Neural progenitor cell (in vitro differentiated cells): ENCODE data around the gene PBX3. TPM values are rescaled to one million over a fixed set of nuclear protein-coding genes. Genes with fewer than 3 reads are reported as not detected.

ENCODE experiments used
- DNase-seq: peaks from one replicate; pipeline ENCODE4 v3.0.0-alpha.2; 2016; ENCODE audit warnings: low spot score
- H2AFZ ChIP-seq: fragments of 200-600 bp; sonication (generic); replicated peaks from 2 replicates; pipeline ENCODE4 v1.6.1; 2016; ENCODE audit warnings: antibody characterized with exemption
- H3F3A ChIP-seq: fragments of 200-600 bp; sonication (generic); 2 replicates; pipeline ENCODE4 v1.6.1; 2016; ENCODE audit warnings: antibody characterized with exemption, low read depth
- H3K27ac ChIP-seq: fragments of 200-600 bp; sonication (generic); 2 replicates; pipeline ENCODE4 v1.5.1; 2016; ENCODE audit warnings: mild to moderate bottlenecking
- H3K27me3 ChIP-seq: fragments of 200-600 bp; sonication (generic); 2 replicates; pipeline ENCODE4 v1.6.1; 2016; ENCODE audit warnings: mild to moderate bottlenecking, moderate library complexity
- H3K36me3 ChIP-seq: fragments of 200-600 bp; sonication (generic); 2 replicates; pipeline ENCODE4 v1.5.1; 2016
- H3K4me1 ChIP-seq: fragments of 200-600 bp; sonication (generic); 2 replicates; pipeline ENCODE4 v1.6.1; 2016; ENCODE audit warnings: mixed run types
- H3K4me2 ChIP-seq: fragments of 200-600 bp; sonication (generic); 2 replicates; pipeline ENCODE4 v1.6.1; 2016
- H3K4me3 ChIP-seq: fragments of 200-600 bp; sonication (generic); 2 replicates; pipeline ENCODE4 v1.5.1; 2016
- H3K79me2 ChIP-seq: fragments of 200-600 bp; sonication (generic); 2 replicates; pipeline ENCODE4 v1.6.1; 2016; ENCODE audit warnings: low read depth
- H3K9ac ChIP-seq: fragments of 200-600 bp; sonication (generic); 2 replicates; pipeline ENCODE4 v1.6.1; 2016
- H3K9me3 ChIP-seq: fragments of 200-600 bp; sonication (generic); 2 replicates; pipeline ENCODE4 v1.5.1; 2016; ENCODE audit warnings: low read depth
- H4K20me1 ChIP-seq: fragments of 200-600 bp; sonication (generic); 2 replicates; pipeline ENCODE4 v1.6.1; 2016; ENCODE audit warnings: low read depth
- H3K27ac Mint-ChIP-seq: 3 replicates; pipeline ENCODE4 v1.8.0; 2021; ENCODE audit warnings: mixed read lengths
- H3K27me3 Mint-ChIP-seq: 2 replicates; pipeline ENCODE4 v1.8.0; 2022; ENCODE audit warnings: low read depth, mild to moderate bottlenecking, inconsistent platforms, moderate library complexity, mixed read lengths; ENCODE audit not compliant: insufficient read depth
- H3K36me3 Mint-ChIP-seq: 3 replicates; pipeline ENCODE4 v1.8.0; 2021; ENCODE audit warnings: mixed read lengths
- H3K4me1 Mint-ChIP-seq: 3 replicates; pipeline ENCODE4 v1.8.0; 2021; ENCODE audit warnings: mixed read lengths
- H3K4me3 Mint-ChIP-seq: 3 replicates; pipeline ENCODE4 v1.8.0; 2021; ENCODE audit warnings: mild to moderate bottlenecking, moderate library complexity, mixed read lengths
- H3K9me3 Mint-ChIP-seq: 3 replicates; pipeline ENCODE4 v1.8.0; 2020; ENCODE audit warnings: mixed read lengths
- EZH2 ChIP-seq: fragments of 200-600 bp; sonication (generic); IDR thresholded peaks from 2 replicates; pipeline ENCODE4 v1.6.1; 2017; ENCODE audit warnings: antibody characterized with exemption, mild to moderate bottlenecking, moderate library complexity
- EZH2phosphoT487 ChIP-seq: fragments of 200-600 bp; sonication (generic); IDR thresholded peaks from 2 replicates; pipeline ENCODE4 v1.6.1; 2017; ENCODE audit warnings: antibody characterized with exemption
- total RNA-seq: library from RNA; depleted of rRNA; stranded (reverse); fragments of >200 nt; gene quantifications from 2 replicates; pipeline ENCODE4 v1.2.3, GENCODE V29; 2015; ENCODE audit warnings: low replicate concordance
- TF ChIP-seq, protein P1 (sequence below): fragments of 200-600 bp; sonication (generic); IDR thresholded peaks from 2 replicates; pipeline ENCODE4 v1.5.1; 2017; ENCODE audit warnings: antibody characterized with exemption, mild to moderate bottlenecking

The PBX3 gene
- total RNA-seq, 1 donor from 2014 or later, result 99.5 TPM

DNA sequence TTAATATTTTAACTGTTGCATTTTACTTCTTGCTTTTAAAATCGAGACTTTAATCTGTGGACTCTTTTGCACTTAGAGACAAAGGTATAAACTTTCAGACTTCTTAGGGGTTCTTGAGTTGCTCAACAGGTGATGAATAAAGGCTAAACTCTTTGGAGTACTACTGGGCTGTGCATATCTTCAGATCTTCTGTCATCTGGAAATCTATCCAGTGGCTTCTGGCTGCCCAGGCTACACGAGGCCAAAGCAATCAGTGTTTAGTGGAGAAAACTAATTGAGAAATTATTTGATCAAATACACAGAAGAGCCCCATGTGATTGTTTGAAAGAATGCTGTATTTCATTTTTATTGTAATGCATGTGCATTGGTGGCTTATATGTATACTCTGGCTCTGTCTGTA, 146.1 kb downstream of the PBX3 start:
- Histone ChIP-seq H3K27me3 (no peaks in the 10 kb centered on the region), H3K79me2 (peaks cover 87% of the 10 kb centered on the region), H3K9ac (no peak overlapping the region), H3K9me3 (no peaks in the 10 kb centered on the region), H4K20me1 (peaks cover 60% of the 10 kb centered on the region), H3K36me3 (no peaks in the 10 kb centered on the region), H3K4me2 (no peak overlapping the region), H3K27ac (no peak overlapping the region), H3F3A (peaks cover 28% of the 10 kb centered on the region), H3K4me3 (no peak overlapping the region), H2AFZ (no peak overlapping the region), H3K4me1 (peaks cover 48% of the 10 kb centered on the region)
- Mint-ChIP-seq H3K36me3 (no peaks in the 10 kb centered on the region), H3K9me3 (no peaks in the 10 kb centered on the region), H3K4me1 (peaks cover 44% of the 10 kb centered on the region), H3K27ac (no peak overlapping the region), H3K27me3 (peaks cover 2% of the 10 kb centered on the region), H3K4me3 (no peak overlapping the region)
- TF ChIP-seq EZH2 (no peak), EZH2phosphoT487 (no peak)
- TF ChIP-seq, protein P1, sequence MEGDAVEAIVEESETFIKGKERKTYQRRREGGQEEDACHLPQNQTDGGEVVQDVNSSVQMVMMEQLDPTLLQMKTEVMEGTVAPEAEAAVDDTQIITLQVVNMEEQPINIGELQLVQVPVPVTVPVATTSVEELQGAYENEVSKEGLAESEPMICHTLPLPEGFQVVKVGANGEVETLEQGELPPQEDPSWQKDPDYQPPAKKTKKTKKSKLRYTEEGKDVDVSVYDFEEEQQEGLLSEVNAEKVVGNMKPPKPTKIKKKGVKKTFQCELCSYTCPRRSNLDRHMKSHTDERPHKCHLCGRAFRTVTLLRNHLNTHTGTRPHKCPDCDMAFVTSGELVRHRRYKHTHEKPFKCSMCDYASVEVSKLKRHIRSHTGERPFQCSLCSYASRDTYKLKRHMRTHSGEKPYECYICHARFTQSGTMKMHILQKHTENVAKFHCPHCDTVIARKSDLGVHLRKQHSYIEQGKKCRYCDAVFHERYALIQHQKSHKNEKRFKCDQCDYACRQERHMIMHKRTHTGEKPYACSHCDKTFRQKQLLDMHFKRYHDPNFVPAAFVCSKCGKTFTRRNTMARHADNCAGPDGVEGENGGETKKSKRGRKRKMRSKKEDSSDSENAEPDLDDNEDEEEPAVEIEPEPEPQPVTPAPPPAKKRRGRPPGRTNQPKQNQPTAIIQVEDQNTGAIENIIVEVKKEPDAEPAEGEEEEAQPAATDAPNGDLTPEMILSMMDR, result no peak
- no peak for DNase-seq

DNA sequence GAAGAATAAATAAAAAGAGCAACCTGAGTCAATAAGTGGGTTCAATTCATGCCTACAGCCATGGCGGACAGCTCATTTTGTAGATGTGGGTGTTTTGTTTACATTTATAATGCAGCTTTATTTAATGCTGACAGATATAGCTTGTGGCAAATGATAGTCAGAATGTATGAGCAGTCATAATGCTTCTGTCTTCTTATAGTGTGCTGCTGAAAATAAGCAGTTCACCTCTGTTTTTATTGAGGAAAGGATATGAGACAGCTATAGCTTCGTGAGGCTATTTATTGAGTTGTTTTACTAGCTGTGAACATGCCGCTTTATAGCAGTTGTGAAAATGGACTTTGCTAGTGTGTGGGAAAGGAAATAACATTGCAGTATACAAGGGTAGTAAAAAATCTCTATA, 147.4 kb downstream of the PBX3 start:
- Mint-ChIP-seq H3K4me3 (no peak overlapping the region), H3K27ac (no peak overlapping the region), H3K27me3 (peaks cover 2% of the 10 kb centered on the region), H3K9me3 (no peaks in the 10 kb centered on the region), H3K4me1 (peaks cover 35% of the 10 kb centered on the region), H3K36me3 (no peaks in the 10 kb centered on the region)
- Histone ChIP-seq H3K79me2 (peaks cover 84% of the 10 kb centered on the region), H3F3A (peaks cover 18% of the 10 kb centered on the region), H3K4me3 (no peak overlapping the region), H3K9ac (no peak overlapping the region), H3K27me3 (no peaks in the 10 kb centered on the region), H3K4me1 (peaks cover 36% of the 10 kb centered on the region), H3K27ac (no peak overlapping the region), H3K4me2 (no peak overlapping the region), H3K9me3 (no peaks in the 10 kb centered on the region), H2AFZ (no peak overlapping the region), H4K20me1 (peaks cover 56% of the 10 kb centered on the region), H3K36me3 (no peaks in the 10 kb centered on the region)
- TF ChIP-seq EZH2 (no peak), EZH2phosphoT487 (no peak)
- TF ChIP-seq, protein P1, result no peak
- no peak for DNase-seq

DNA sequence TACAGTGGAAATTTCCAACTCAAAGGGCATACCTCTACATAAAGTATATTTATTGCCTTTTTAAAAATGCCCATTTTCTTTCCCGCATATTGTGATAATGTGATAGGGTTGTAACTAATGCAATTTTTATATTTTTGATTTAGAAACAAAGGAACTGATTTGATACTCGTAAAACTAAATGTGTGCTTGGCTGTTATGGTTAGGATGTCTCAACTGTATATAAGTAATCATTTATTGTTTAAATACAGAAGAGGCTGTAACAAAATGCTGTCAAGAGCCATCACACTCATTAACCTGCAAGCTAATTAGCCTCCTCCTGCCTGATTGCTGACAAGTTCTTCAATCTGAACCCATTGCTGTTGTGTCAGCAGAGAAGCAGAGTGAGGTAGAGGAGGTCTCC, 149.2 kb downstream of the PBX3 start:
- DNase-seq, result no peak
- Histone ChIP-seq H3K4me3 (no peak overlapping the region), H3K79me2 (peaks cover 79% of the 10 kb centered on the region), H3K4me2 (no peak overlapping the region), H3K9me3 (no peaks in the 10 kb centered on the region), H2AFZ (no peak overlapping the region), H4K20me1 (peaks cover 56% of the 10 kb centered on the region), H3F3A (peaks cover 8% of the 10 kb centered on the region), H3K27ac (no peak overlapping the region), H3K4me1 (peaks cover 25% of the 10 kb centered on the region), H3K9ac (no peak overlapping the region), H3K36me3 (no peaks in the 10 kb centered on the region), H3K27me3 (no peaks in the 10 kb centered on the region)
- H3K4me3 Mint-ChIP-seq, result no peak overlapping the region
- H3K36me3 Mint-ChIP-seq, result no peaks in the 10 kb centered on the region
- no peak for TF ChIP-seq EZH2
- TF ChIP-seq, protein P1, result no peak
- TF ChIP-seq EZH2phosphoT487, result no peak
- no peaks in the 10 kb centered on the region for H3K9me3 Mint-ChIP-seq
- no peaks in the 10 kb centered on the region for H3K27me3 Mint-ChIP-seq
- peaks cover 39% of the 10 kb centered on the region for H3K4me1 Mint-ChIP-seq
- H3K27ac Mint-ChIP-seq, result no peak overlapping the region
